ENCODE data around the gene HTR2C. TPM values are rescaled to one million over a fixed set of nuclear protein-coding genes. Genes with fewer than 3 reads are reported as not detected.

The HTR2C gene
- total and polyA plus RNA-seq, 7 donors, result not detected

DNA sequence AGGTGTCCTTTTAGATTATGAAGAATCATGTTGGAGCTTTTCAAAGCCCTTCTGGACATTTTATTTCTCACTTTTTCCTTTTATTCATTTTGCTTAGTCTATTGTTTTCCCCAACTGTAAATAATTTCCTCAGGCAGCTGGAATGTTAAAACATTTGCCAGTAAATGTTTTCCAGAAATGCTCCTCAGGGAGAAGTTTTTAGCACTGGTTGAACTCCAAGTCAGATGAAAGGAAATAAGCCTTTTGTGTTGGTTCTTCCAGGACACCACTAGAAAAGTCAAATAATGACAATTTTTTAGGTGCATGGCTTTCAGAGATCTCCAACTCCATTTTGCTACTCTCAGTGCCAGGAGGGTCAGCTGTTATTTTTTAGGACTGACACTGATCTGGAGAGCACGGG is 305.6 kb downstream of the HTR2C start:
- Histone ChIP-seq H3K4me1 (no peaks in the 10 kb centered on the region), H3K27ac (no peak overlapping the region), H3K36me3 (no peaks in the 10 kb centered on the region), H3K27me3 (no peaks in the 10 kb centered on the region), H3K9me3 (no peaks in the 10 kb centered on the region), H3K4me3 (no peak overlapping the region)
- WGBS, 2 donors, result 77 to 97% methylated on average over 1 of the region's 1 CpG
- TF ChIP-seq, protein P1, sequence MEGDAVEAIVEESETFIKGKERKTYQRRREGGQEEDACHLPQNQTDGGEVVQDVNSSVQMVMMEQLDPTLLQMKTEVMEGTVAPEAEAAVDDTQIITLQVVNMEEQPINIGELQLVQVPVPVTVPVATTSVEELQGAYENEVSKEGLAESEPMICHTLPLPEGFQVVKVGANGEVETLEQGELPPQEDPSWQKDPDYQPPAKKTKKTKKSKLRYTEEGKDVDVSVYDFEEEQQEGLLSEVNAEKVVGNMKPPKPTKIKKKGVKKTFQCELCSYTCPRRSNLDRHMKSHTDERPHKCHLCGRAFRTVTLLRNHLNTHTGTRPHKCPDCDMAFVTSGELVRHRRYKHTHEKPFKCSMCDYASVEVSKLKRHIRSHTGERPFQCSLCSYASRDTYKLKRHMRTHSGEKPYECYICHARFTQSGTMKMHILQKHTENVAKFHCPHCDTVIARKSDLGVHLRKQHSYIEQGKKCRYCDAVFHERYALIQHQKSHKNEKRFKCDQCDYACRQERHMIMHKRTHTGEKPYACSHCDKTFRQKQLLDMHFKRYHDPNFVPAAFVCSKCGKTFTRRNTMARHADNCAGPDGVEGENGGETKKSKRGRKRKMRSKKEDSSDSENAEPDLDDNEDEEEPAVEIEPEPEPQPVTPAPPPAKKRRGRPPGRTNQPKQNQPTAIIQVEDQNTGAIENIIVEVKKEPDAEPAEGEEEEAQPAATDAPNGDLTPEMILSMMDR (IDR thresholded peaks at IDR 0.05), result no peak
- TF ChIP-seq EP300 (IDR thresholded peaks at IDR 0.05), result no peak
- TF ChIP-seq POLR2AphosphoS5 (IDR thresholded peaks at IDR 0.05), result no peak
- TF ChIP-seq POLR2A (IDR thresholded peaks at IDR 0.05), result no peak
- intact Hi-C loops (cut with DNase I), result no loop called here
- DNase-seq, result no peak

DNA sequence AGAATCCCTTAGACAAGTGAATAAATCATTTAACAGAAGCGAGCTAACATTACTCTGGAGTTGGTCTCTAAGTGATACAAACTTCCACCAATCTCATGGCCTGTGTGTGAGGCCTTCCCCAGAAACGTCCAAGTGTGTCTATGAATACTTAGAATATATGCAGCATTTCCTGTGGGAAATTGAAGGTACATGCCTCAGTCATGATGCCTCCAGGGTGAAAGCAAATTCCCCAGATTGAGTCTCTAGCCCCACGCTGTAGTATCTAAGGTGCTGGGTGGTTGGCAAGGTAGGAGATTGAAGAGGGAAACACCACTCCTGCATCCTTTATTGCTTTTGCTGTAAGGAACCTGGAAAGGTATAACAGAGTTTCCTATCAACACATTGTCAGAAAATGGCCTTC is 319.7 kb downstream of the HTR2C start:
- WGBS, 2 donors, result 67 to 75% methylated on average over 3 of the region's 3 CpGs
- Histone ChIP-seq H3K27ac (no peak overlapping the region), H3K9me3 (no peaks in the 10 kb centered on the region), H3K4me1 (no peaks in the 10 kb centered on the region), H3K27me3 (no peaks in the 10 kb centered on the region), H3K36me3 (no peaks in the 10 kb centered on the region), H3K4me3 (no peak overlapping the region)
- DNase-seq, result no peak
- intact Hi-C loops (cut with DNase I), result no loop called here
- TF ChIP-seq POLR2A (IDR thresholded peaks at IDR 0.05) (no peak), POLR2AphosphoS5 (IDR thresholded peaks at IDR 0.05) (no peak), EP300 (IDR thresholded peaks at IDR 0.05) (no peak)
- TF ChIP-seq, protein P1 (IDR thresholded peaks at IDR 0.05), result no peak

DNA sequence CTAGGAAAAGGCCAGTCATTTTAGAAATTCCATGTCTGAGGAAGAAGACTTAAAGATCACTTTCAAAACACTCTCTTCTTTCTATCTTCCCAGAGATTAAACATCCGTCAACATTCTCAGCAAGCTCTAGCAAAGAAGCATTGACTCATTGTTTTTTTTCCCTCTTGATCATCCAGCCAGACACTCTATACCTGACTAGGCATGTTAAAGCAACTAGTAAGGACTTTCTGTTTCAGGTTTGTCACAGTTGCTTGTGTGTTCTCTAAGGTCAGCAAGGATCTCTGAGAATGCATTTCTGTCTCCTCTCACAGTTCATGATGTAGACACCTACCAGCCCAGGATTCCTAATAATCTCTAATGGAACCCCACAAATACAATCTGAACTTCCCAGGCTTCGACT is 321.4 kb downstream of the HTR2C start:
- intact Hi-C loops (cut with DNase I), result no loop called here
- no peak overlapping the region for H3K4me3 ChIP-seq
- no peaks in the 10 kb centered on the region for H3K4me1 ChIP-seq
- H3K36me3 ChIP-seq, result no peaks in the 10 kb centered on the region
- no peaks in the 10 kb centered on the region for H3K27me3 ChIP-seq
- 48 to 76% methylated on average over 2 of the region's 2 CpGs for WGBS, 2 donors
- H3K27ac ChIP-seq, result no peak overlapping the region
- DNase-seq, result no peak
- H3K9me3 ChIP-seq, result no peaks in the 10 kb centered on the region
- TF ChIP-seq POLR2A (IDR thresholded peaks at IDR 0.05) (no peak), POLR2AphosphoS5 (IDR thresholded peaks at IDR 0.05) (no peak), EP300 (IDR thresholded peaks at IDR 0.05) (no peak)
- TF ChIP-seq, protein P1 (IDR thresholded peaks at IDR 0.05), result no peak

DNA sequence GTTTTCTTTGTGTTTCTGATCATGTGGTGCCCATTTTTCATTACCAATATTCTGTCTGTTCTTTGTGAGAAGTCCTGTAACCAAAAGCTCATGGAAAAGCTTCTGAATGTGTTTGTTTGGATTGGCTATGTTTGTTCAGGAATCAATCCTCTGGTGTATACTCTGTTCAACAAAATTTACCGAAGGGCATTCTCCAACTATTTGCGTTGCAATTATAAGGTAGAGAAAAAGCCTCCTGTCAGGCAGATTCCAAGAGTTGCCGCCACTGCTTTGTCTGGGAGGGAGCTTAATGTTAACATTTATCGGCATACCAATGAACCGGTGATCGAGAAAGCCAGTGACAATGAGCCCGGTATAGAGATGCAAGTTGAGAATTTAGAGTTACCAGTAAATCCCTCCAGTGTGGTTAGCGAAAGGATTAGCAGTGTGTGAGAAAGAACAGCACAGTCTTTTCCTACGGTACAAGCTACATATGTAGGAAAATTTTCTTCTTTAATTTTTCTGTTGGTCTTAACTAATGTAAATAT is 323.2 kb downstream of the HTR2C start:
- Histone ChIP-seq H3K27ac (no peak overlapping the region), H3K4me3 (no peak overlapping the region), H3K36me3 (no peaks in the 10 kb centered on the region), H3K27me3 (peaks cover 0 to 2% (median 0%) of the 10 kb centered on the region in 3 donors), H3K9me3 (no peaks in the 10 kb centered on the region), H3K4me1 (no peaks in the 10 kb centered on the region)
- no peak for DNase-seq
- WGBS, 2 donors, result 32 to 36% methylated on average over 9 of the region's 9 CpGs
- TF ChIP-seq EP300 (IDR thresholded peaks at IDR 0.05) (no peak), POLR2A (IDR thresholded peaks at IDR 0.05) (no peak), POLR2AphosphoS5 (IDR thresholded peaks at IDR 0.05) (no peak)
- TF ChIP-seq, protein P1 (IDR thresholded peaks at IDR 0.05), result no peak
- intact Hi-C loops (cut with DNase I), result no loop called here

DNA sequence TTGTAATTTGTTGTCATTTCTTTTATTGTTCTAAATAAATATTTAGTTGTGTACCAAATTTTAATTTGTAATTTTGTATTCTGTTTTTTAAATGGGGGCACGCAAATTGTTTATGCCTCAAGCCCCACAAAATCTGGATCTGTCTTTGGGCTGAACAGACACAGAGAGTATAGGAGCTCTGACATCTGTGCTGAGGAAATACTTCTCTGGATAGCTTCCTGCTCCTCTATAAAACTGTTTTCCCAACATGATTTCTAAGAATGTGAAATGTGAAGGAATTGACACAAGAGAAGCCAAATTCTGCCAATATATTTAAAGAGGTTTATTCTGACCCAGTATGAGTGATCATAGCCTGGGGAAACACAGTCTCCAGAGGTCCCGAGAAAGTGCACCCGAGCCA is 340.5 kb downstream of the HTR2C start:
- TF ChIP-seq POLR2AphosphoS5 (IDR thresholded peaks at IDR 0.05) (no peak), EP300 (IDR thresholded peaks at IDR 0.05) (no peak), POLR2A (IDR thresholded peaks at IDR 0.05) (no peak)
- TF ChIP-seq, protein P1 (IDR thresholded peaks at IDR 0.05), result no peak
- Histone ChIP-seq H3K27ac (no peak overlapping the region), H3K4me3 (no peak overlapping the region), H3K4me1 (no peaks in the 10 kb centered on the region), H3K27me3 (no peaks in the 10 kb centered on the region), H3K9me3 (no peaks in the 10 kb centered on the region), H3K36me3 (no peaks in the 10 kb centered on the region)
- intact Hi-C loops (cut with DNase I), result no loop called here
- DNase-seq, result no peak
- 73% methylated on average over 3 of the region's 3 CpGs for WGBS, 2 donors

Data from sigmoid colon (tissue), 7 donors.